ENCODE data around the gene ARL5B.

Gene ARL5B

GRCh38 chr10:18666810-18667209 is 7.6 kb downstream of the ARL5B start:
- no peak for TF ChIP-seq CTCF (IDR thresholded peaks at IDR 0.05; ENCODE audit: low read depth, low read length)
- peak; percentile 79 for DNase-seq (ENCODE audit: low read depth, low spot score)
- no peak overlapping the region for H3K4me3 ChIP-seq (ENCODE audit: low read depth, low read length)
- in situ Hi-C loops (cut with HindIII; ENCODE audit: low sequenced_read_pairs), result no loop called here

- TF ChIP-seq CTCF (IDR thresholded peaks at IDR 0.05; ENCODE audit: low read depth, low read length), result no peak
- H3K4me3 ChIP-seq (ENCODE audit: low read depth, low read length), result no peak overlapping the region
- DNase-seq (ENCODE audit: low read depth, low spot score), result no peak
- in situ Hi-C loops (cut with HindIII; ENCODE audit: low sequenced_read_pairs), result no loop called here
These were observed 8.8 kb downstream of the ARL5B start for GRCh38 chr10:18668026-18668425.

- in situ Hi-C loops (cut with HindIII; ENCODE audit: low sequenced_read_pairs), result no loop called here
- TF ChIP-seq CTCF (IDR thresholded peaks at IDR 0.05; ENCODE audit: low read depth, low read length), result no peak
- no peak for DNase-seq (ENCODE audit: low read depth, low spot score)
- H3K4me3 ChIP-seq (ENCODE audit: low read depth, low read length), result no peak overlapping the region
These were observed 16.0 kb downstream of the ARL5B start for GRCh38 chr10:18675086-18675801.

- DNase-seq (ENCODE audit: low read depth, low spot score), result no peak
- no peak overlapping the region for H3K4me3 ChIP-seq (ENCODE audit: low read depth, low read length)
- in situ Hi-C loops (cut with HindIII; ENCODE audit: low sequenced_read_pairs), result no loop called here
- no peak for TF ChIP-seq CTCF (IDR thresholded peaks at IDR 0.05; ENCODE audit: low read depth, low read length)
These were observed 21.5 kb downstream of the ARL5B start for GRCh38 chr10:18680754-18681153.

- no peak overlapping the region for H3K4me3 ChIP-seq (ENCODE audit: low read depth, low read length)
- TF ChIP-seq CTCF (IDR thresholded peaks at IDR 0.05; ENCODE audit: low read depth, low read length), result no peak
- DNase-seq (ENCODE audit: low read depth, low spot score), result peak; percentile 45
- in situ Hi-C loops (cut with HindIII; ENCODE audit: low sequenced_read_pairs), result no loop called here
These were observed 22.1 kb downstream of the ARL5B start for GRCh38 chr10:18681366-18681765.

GRCh38 chr10:18681971-18682411 is 22.8 kb downstream of the ARL5B start:
- no peak for TF ChIP-seq CTCF (IDR thresholded peaks at IDR 0.05; ENCODE audit: low read depth, low read length)
- in situ Hi-C loops (cut with HindIII; ENCODE audit: low sequenced_read_pairs), result no loop called here
- H3K4me3 ChIP-seq (ENCODE audit: low read depth, low read length), result no peak overlapping the region
- DNase-seq (ENCODE audit: low read depth, low spot score), result peak; percentile 53

Measured in astrocyte of the spinal cord (primary cell).